DOHH2 (cell line): ENCODE data around the gene DUS3L.

Source experiments
- EZH2phosphoT487 ChIP-seq: fragments of 200-600 bp; sonication (generic); IDR thresholded peaks from 2 replicates; pipeline ENCODE4 v1.6.1; 2017; ENCODE audit warnings: borderline replicate concordance, mild to moderate bottlenecking, antibody characterized with exemption, low read length, moderate library complexity, mixed read lengths
- TF ChIP-seq, protein P1 (sequence below): fragments of 200-600 bp; sonication (generic); IDR thresholded peaks from one replicate; pipeline ENCODE4 v1.5.1; 2014; ENCODE audit warnings: antibody characterized with exemption, mild to moderate bottlenecking, low read depth, low read length; ENCODE audit not compliant: poor library complexity, severe bottlenecking

- TF ChIP-seq, protein P1, sequence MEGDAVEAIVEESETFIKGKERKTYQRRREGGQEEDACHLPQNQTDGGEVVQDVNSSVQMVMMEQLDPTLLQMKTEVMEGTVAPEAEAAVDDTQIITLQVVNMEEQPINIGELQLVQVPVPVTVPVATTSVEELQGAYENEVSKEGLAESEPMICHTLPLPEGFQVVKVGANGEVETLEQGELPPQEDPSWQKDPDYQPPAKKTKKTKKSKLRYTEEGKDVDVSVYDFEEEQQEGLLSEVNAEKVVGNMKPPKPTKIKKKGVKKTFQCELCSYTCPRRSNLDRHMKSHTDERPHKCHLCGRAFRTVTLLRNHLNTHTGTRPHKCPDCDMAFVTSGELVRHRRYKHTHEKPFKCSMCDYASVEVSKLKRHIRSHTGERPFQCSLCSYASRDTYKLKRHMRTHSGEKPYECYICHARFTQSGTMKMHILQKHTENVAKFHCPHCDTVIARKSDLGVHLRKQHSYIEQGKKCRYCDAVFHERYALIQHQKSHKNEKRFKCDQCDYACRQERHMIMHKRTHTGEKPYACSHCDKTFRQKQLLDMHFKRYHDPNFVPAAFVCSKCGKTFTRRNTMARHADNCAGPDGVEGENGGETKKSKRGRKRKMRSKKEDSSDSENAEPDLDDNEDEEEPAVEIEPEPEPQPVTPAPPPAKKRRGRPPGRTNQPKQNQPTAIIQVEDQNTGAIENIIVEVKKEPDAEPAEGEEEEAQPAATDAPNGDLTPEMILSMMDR = no peak
- TF ChIP-seq EZH2phosphoT487 = no peak
These were observed 47.3 kb downstream of the DUS3L start for GRCh38 chr19:5743630-5744029.
